Thyroid gland (tissue), 4 donors: Measurements from ENCODE around the gene BCO2.

Source experiments
- CTCF ChIP-seq, 6 experiments: fragments of 200-600 bp in 3 of 6; fragments of 450-650 bp in 3 of 6; sonication (generic) in 3 of 6; IDR thresholded peaks; one replicate each; pipeline ENCODE4 v1.5.1; 2016 to 2019; ENCODE audit warnings: antibody characterized with exemption in 6 of 6, mild to moderate bottlenecking in 2 of 6, inconsistent platforms in 1 of 6, moderate library complexity in 1 of 6
- POLR2A ChIP-seq, 2 donors: fragments of 450-650 bp; IDR thresholded peaks; one replicate each; pipeline ENCODE4 v1.6.1; 2017; ENCODE audit warnings: antibody characterized with exemption in 2 of 2, mild to moderate bottlenecking in 2 of 2, moderate library complexity in 1 of 2

DNA sequence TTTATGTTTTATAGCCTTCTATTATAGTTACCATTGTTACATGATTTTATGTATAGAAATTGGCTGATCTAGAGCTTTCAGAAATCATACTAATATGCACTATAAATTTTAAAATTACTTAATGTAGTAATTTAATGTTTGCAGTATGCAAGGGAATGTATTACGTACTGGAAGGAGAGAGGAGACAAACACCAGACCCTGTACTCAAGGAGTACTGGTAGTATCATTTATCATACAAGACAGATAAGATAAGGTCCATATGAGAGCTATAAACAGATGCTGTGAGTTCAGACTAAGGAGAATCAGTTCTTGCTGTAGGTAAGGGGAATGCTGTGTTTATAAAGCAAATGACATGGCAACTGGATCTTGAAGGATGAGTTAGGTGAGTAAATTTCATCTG lies 765 bp downstream of the BCO2 start:
- TF ChIP-seq CTCF (IDR thresholded peaks at IDR 0.05) (no peak), POLR2A (IDR thresholded peaks at IDR 0.05) (no peak)
